ENCODE measurements around the gene SMARCE1.

DNA sequence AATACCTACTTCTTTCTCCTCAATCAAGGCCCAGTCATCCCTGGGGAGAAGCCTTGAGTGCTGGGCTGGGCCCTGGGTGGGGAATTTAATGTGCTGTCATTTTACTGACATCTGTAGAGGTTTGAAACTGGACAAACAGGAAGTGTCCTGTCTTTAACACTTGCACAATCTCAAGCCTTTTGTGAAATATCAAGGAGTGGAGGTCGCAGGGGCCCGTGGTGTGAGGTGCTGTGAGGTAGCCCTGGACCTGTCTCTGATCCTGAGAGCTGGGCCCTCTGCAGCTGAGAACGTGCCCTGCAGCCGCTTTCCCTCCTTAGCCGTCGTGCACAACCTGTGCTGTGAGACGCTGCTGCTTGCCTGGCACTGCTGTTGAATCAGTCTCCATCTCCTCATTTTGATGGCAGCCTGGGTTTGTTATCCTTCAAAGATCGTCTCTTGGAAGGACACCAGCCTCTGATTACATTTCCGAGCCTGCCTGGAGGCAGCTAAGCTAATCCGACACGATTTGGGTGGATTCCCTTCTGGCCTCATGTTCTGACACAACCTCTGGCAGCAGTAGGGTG lies 29.9 kb downstream of the SMARCE1 start:
- TF ChIP-seq EZH2 (IDR thresholded peaks at IDR 0.05; ENCODE audit: low read length) (no peak), CTCF (optimal IDR thresholded peaks at IDR 0.05 in 1 of 3, IDR thresholded peaks at IDR 0.05 in 1 of 3, conservative IDR thresholded peaks at IDR 0.05 in 1 of 3; ENCODE audit: extremely low read depth in 1 of 3, insufficient read depth in 2 of 3, low read length in 3 of 3) (peak in 2 of 3 experiments; percentile 42 to 54)
